Activated CD8-positive, alpha-beta T cell treated with anti-CD3 and anti-CD28 coated beads for 36 hours (primary cell): Measurements from ENCODE around the gene WTIP. TPM values are rescaled to one million over a fixed set of nuclear protein-coding genes. Genes with fewer than 3 reads are reported as not detected.

Source experiments
- ATAC-seq: fragments of 200-7000 bp; cut with Tn5 transposase; one replicate; pipeline ENCODE4 v1.10.0; 2021; ENCODE audit warnings: mild to moderate bottlenecking, moderate library complexity
- CTCF ChIA-PET: fragments of 350-600 bp; sonication (Branson Sonifier 250); formaldehyde crosslinking; loops from one replicate; lab custom pipeline; 2021; ENCODE audit warnings: antibody characterized with exemption; lab: Charles Lee
- POLR2A ChIA-PET: fragments of 350-600 bp; sonication (Branson Sonifier 250); formaldehyde crosslinking; loops from one replicate; lab custom pipeline; 2021; ENCODE audit warnings: antibody characterized with exemption; lab: Charles Lee
- DNase-seq: peaks from one replicate; pipeline ENCODE4 v3.0.0-alpha.2; 2020
- H3K27ac Mint-ChIP-seq: one replicate; pipeline ENCODE4 v1.8.0; 2021; ENCODE audit warnings: mild to moderate bottlenecking, mixed read lengths
- H3K27me3 Mint-ChIP-seq: one replicate; pipeline ENCODE4 v1.8.0; 2021; ENCODE audit warnings: mixed read lengths
- H3K36me3 Mint-ChIP-seq: one replicate; pipeline ENCODE4 v1.8.0; 2021; ENCODE audit warnings: low read depth, mixed read lengths
- H3K4me1 Mint-ChIP-seq: one replicate; pipeline ENCODE4 v1.8.0; 2021; ENCODE audit warnings: low read depth, mixed read lengths
- H3K4me3 Mint-ChIP-seq: one replicate; pipeline ENCODE4 v1.8.0; 2021; ENCODE audit warnings: mild to moderate bottlenecking, moderate library complexity, mixed read lengths
- H3K9me3 Mint-ChIP-seq: one replicate; pipeline ENCODE4 v1.8.0; 2021; ENCODE audit warnings: mixed read lengths
- intact Hi-C: fragments of 100-400 bp; cut with micrococcal nuclease; formaldehyde crosslinking; loops from one replicate; pipeline ENCODE4 v1.10.0; 2022
- total RNA-seq, 2 experiments: library from RNA; stranded (reverse); gene quantifications; one replicate each; pipeline ENCODE4 v1.2.3, GENCODE V29; 2021
- TF ChIP-seq, protein P1 (sequence below): fragments of 200-600 bp; IDR thresholded peaks from one replicate; pipeline ENCODE4 v1.8.0; 2022; ENCODE audit warnings: antibody characterized with exemption, mild to moderate bottlenecking

WTIP gene
- total RNA-seq, 2 experiments from 2014 or later: 0.54 to 0.63 TPM

DNA sequence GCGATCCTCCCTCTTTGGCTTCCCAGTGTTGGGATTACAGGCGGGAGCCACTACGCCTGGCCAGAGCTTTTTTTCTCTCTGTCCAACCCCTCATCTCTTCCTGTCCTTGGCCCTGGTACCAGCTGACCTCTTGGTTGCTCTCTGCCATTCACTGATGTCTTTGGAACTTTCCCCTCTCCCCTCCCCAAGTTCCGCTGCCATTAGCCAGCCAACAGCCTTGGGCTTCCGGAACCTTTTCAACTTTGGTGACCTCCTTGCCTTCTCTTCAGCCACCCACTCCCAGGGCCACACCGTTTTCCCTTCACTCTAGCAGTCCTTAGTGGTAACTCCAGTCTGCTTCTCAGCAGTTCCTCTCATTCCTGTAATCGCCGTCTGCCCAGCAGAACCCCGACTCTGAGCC lies 4.3 kb downstream of the WTIP start:
- DNase-seq (no peak), ATAC-seq (no peak)
- no peak overlapping the region for H3K27ac Mint-ChIP-seq
- no peak overlapping the region for H3K4me3 Mint-ChIP-seq
- ChIA-PET POLR2A (interaction anchor here (1.2 kb wide), 1 partner anchor 13 kb away, joined by 3 read pairs; no protein-coding TSS in a partner anchor), CTCF (interaction anchor here (0.7 kb wide), 1 partner anchor 15 kb away, joined by 4 read pairs; no protein-coding TSS in a partner anchor)
- intact Hi-C loops: no loop called here
- H3K4me1 Mint-ChIP-seq: peaks cover 2% of the 10 kb centered on the region
- peaks cover 32% of the 10 kb centered on the region for H3K27me3 Mint-ChIP-seq
- TF ChIP-seq, protein P1, sequence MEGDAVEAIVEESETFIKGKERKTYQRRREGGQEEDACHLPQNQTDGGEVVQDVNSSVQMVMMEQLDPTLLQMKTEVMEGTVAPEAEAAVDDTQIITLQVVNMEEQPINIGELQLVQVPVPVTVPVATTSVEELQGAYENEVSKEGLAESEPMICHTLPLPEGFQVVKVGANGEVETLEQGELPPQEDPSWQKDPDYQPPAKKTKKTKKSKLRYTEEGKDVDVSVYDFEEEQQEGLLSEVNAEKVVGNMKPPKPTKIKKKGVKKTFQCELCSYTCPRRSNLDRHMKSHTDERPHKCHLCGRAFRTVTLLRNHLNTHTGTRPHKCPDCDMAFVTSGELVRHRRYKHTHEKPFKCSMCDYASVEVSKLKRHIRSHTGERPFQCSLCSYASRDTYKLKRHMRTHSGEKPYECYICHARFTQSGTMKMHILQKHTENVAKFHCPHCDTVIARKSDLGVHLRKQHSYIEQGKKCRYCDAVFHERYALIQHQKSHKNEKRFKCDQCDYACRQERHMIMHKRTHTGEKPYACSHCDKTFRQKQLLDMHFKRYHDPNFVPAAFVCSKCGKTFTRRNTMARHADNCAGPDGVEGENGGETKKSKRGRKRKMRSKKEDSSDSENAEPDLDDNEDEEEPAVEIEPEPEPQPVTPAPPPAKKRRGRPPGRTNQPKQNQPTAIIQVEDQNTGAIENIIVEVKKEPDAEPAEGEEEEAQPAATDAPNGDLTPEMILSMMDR: no peak
- H3K9me3 Mint-ChIP-seq: no peaks in the 10 kb centered on the region
- H3K36me3 Mint-ChIP-seq: no peaks in the 10 kb centered on the region

DNA sequence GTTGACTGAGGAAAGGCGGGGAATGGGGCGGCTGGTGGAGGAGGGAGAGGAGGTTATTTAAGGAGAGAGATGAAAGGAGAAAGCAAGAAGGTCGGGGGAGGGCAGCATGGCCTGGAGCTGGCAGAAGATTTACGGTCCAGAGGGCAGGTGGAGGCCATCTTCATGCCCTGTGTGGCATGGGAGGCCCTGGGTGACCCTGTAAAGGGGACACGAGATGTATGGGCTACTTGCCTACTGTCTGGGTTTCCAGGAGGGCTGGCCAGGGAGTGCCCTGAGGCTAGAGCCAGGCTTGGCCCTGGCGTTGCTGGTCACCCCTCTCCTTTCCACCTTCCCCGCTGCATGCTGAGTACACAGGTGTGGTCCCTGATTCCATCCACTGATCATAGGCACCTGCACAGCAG lies 6.1 kb downstream of the WTIP start:
- CTCF ChIA-PET: no interaction called here
- Mint-ChIP-seq H3K9me3 (no peaks in the 10 kb centered on the region), H3K27ac (no peak overlapping the region), H3K27me3 (peaks cover 26% of the 10 kb centered on the region), H3K4me3 (no peak overlapping the region), H3K4me1 (peaks cover under 1% of the 10 kb centered on the region), H3K36me3 (no peaks in the 10 kb centered on the region)
- ATAC-seq (no peak), DNase-seq (no peak)
- TF ChIP-seq, protein P1: no peak
- POLR2A ChIA-PET: no interaction called here
- intact Hi-C loops: no loop called here

DNA sequence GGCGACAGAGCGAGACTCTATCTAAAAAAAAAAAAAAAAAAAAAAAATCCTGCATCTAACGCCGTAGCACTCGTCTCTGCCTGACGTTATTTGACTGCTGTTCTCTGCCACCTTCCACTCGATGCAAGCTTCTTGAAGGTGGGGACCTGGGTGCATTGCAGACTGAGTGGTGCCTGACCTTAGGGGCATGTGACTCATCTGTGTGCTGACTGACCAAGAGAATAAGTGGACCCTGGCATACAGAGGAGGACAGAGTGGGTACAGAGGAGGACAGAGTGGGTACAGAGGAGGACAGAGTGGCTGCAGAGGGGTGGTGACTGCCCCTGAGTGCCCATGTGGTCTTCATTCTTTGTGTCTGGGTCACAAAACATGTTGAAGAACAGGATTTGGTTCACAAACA lies 7.6 kb downstream of the WTIP start:
- Mint-ChIP-seq H3K27ac (no peak overlapping the region), H3K27me3 (peaks cover 13% of the 10 kb centered on the region), H3K9me3 (no peaks in the 10 kb centered on the region), H3K4me3 (no peak overlapping the region), H3K4me1 (no peaks in the 10 kb centered on the region), H3K36me3 (no peaks in the 10 kb centered on the region)
- ChIA-PET CTCF (no interaction called here), POLR2A (interaction anchor here (1.5 kb wide), 1 partner anchor 14 kb away, joined by 5 read pairs; no protein-coding TSS in a partner anchor)
- intact Hi-C loops: no loop called here
- no peak for DNase-seq
- ATAC-seq: no peak
- TF ChIP-seq, protein P1: no peak

DNA sequence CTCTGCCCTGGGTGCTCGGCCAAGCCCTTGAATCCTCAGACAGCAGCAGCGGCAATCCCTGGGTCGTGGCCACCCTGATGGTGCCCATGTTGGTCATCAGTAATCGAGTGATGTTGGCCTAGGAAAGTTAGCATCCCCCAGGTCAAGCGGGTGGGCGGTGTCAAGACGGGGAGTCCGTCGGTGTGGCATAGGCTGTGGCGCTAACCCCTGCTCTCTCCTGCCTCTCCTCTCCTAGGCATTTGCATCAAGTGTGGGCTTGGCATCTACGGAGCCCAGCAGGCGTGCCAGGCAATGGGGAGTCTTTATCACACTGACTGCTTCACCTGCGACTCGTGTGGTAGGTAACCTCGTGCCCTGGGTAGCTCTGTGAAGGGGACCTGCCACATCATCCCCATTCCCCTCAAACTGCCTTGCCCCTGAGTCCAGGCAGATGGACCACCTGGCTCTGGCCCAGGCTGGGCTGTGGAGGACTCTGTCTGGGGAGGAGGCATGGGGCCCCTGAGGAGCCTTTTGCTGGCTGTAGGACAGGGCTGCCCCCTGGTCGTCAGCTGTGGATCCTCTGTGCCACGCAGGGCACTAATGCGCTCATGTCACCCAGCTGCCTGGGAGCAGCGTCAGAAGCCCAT lies 8.7 kb downstream of the WTIP start:
- Mint-ChIP-seq H3K9me3 (no peaks in the 10 kb centered on the region), H3K27ac (no peak overlapping the region), H3K27me3 (peaks cover 8% of the 10 kb centered on the region), H3K4me1 (no peaks in the 10 kb centered on the region), H3K4me3 (no peak overlapping the region), H3K36me3 (no peaks in the 10 kb centered on the region)
- ChIA-PET CTCF (no interaction called here), POLR2A (no interaction called here)
- intact Hi-C loops: no loop called here
- ATAC-seq (no peak), DNase-seq (no peak)
- TF ChIP-seq, protein P1: no peak

DNA sequence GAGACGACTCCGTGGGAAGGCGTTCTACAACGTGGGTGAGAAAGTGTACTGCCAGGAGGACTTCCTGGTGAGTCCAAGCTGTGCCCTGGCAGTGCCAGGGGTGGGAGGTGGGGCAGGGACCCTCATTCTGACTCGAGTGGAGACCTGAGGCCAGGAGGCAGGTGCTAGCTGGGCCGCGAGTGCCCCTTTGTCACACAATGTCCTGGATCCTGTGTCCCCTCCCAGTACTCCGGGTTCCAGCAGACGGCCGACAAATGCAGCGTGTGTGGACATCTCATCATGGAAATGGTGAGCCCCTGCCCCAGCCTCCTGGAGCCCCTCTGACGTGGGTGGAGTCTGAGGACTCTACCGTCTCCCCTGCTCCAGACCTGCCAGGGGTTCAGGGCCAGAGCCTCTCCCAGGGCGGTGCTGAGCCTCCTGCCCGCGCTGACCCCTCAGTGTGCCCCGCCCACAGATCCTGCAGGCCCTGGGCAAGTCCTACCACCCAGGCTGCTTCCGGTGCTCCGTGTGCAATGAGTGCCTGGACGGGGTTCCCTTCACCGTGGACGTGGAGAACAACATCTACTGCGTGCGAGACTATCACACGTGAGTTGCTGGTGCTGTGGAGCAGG lies 11.6 kb downstream of the WTIP start:
- Mint-ChIP-seq H3K4me1 (no peaks in the 10 kb centered on the region), H3K27me3 (no peaks in the 10 kb centered on the region), H3K9me3 (no peaks in the 10 kb centered on the region), H3K4me3 (no peak overlapping the region), H3K36me3 (no peaks in the 10 kb centered on the region), H3K27ac (no peak overlapping the region)
- TF ChIP-seq, protein P1: no peak
- no peak for DNase-seq
- CTCF ChIA-PET: interaction anchor here (0.6 kb wide), 1 partner anchor 906 kb away, joined by 3 read pairs; no protein-coding TSS in a partner anchor
- intact Hi-C loops: no loop called here
- ATAC-seq: no peak
- POLR2A ChIA-PET: no interaction called here
